Measurements from ENCODE around the gene TSPOAP1.

TSPOAP1 gene

DNA sequence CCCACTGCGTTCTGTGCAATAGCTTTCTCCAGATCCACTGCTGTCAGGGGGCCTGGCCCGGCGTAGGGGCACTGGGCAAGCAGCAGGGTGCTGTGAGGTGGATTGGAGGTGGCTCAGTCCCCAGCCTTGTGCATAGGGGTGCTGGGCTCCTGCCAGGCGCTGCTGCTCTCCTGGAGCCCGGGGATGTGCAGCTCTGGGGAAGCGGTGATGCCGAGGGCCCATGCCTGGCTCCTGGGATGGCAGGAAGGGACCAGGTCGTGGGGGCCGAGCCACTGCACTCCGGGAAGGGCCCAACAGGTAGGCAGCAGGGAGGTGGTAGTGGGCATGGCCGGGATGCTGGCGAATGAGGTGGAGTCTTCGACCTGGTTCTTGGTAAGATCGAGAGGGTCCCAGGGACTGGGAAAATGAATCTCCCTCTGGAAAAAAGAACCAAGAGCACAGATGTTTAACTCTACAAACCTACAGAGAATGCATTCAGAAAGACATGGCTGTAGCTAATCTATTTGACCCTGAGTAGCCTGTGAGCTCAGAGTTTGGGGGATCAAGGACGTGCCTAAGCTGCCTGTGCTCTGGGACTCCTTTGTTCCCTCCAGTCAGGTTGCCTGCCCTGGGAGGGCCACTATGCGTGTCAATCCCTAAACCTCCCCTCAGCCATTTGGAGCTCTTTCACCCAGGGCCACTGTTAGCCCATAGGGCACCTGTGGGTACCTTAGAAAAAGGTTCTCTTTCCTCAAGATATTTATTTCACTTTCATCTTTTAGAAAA is 30.0 kb upstream of the TSPOAP1 start:
- no peak overlapping the region for H3K4me3 ChIP-seq (ENCODE audit: low read depth, low read length)
- TF ChIP-seq, protein P1, sequence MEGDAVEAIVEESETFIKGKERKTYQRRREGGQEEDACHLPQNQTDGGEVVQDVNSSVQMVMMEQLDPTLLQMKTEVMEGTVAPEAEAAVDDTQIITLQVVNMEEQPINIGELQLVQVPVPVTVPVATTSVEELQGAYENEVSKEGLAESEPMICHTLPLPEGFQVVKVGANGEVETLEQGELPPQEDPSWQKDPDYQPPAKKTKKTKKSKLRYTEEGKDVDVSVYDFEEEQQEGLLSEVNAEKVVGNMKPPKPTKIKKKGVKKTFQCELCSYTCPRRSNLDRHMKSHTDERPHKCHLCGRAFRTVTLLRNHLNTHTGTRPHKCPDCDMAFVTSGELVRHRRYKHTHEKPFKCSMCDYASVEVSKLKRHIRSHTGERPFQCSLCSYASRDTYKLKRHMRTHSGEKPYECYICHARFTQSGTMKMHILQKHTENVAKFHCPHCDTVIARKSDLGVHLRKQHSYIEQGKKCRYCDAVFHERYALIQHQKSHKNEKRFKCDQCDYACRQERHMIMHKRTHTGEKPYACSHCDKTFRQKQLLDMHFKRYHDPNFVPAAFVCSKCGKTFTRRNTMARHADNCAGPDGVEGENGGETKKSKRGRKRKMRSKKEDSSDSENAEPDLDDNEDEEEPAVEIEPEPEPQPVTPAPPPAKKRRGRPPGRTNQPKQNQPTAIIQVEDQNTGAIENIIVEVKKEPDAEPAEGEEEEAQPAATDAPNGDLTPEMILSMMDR (IDR thresholded peaks at IDR 0.05; ENCODE audit: low read depth, low read length) = no peak

DNA sequence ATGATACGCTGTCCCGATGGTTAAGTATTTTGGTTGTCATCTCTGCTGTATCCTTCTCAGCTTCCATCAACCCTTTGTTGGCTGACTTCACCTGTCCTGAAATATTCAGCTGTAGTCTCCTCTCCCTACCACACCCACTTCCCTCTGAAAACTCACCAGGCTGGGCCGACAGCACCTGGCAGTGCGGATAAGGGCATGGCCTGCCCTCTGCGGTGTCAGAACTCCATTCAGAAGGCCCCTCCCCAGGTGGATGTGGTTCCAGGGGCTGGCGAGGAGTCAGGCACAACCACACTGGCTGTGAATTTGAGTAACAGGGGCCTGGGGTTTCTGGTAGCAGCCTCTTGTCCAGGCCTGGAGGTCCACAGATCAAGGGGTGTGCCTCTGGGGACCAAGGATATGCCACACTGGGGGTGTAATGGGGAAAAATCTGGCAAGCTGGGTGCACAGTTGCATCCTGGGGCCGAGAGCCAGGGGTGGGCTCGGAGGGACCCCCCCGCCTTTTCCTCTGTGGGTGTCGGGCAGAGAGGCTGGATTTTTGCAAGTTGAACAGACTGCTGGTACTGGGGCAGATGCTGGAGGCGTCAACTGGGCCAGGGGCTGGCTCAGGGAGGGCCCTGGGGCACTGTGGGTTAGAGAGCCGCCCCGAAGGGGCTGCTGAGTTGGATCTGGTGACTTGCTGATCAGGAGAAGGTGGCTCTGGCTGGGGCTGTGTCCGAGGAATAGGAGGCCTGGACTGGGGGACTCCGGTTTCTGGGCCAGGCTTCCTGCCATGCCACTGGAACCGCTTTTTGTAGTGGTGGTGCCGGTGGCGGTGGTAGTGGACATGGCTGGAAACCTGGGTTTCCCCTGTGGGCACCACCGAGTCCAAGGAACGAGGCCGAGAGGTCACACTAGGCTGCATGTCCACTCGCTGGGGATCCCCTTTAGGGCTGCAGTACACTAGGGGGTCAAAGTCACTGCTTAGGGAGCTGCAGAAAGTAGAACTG is 29.0 kb upstream of the TSPOAP1 start:
- no peak overlapping the region for H3K4me3 ChIP-seq (ENCODE audit: low read depth, low read length)
- TF ChIP-seq, protein P1 (IDR thresholded peaks at IDR 0.05; ENCODE audit: low read depth, low read length) = no peak

DNA sequence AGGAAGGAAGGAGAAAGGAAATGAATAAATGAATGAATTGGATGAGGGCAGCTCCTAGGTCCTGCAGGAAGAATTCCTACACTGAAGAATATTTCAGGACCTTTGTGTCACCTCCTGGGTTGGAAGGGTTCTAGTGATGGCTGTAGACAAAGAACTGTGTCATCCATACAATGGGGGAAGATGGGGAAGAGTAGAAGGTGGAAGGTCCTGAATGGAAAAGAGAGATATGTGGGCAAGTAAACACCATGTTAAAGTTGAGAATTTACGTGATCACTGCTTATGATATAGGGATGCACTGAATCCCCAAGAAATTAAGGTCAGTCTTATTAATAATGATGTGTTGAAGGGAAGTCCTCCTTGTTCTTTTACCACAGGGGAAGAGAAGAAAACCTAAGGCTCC is 27.6 kb upstream of the TSPOAP1 start:
- TF ChIP-seq, protein P1 (IDR thresholded peaks at IDR 0.05; ENCODE audit: low read depth, low read length) = no peak
- H3K4me3 ChIP-seq (ENCODE audit: low read depth, low read length) = no peak overlapping the region

DNA sequence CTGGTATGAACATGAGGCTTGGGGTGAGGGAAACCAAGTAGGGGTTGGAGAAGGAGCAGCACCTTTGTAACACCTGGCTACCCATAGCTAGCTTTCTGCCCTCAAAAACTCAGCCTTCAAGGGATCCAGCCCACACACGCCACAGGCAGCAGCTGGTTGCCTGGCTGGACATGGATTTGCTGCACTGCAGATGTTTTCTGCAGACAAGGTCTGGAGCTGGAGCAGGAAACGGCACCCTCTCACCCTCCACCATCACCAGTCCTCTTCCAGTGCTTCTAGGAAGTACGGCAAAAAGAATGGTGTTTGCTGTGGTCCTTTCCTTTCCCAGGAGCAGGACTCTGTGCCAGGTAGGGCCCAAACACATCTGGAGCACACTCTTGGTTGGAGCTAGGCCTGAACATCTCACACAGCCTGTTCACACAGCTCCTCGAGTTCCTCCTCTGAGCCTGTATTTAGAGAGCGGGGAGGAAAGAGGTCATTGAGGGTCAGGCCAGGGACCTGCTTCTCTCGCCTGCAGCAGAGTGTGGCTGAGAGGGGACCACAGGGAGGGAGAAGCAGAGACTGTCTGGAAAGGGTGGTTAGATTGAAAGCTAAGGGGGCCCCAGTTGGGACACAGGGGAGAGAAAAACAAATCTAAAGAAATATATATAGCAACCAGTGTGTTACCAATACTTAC is 26.1 kb upstream of the TSPOAP1 start:
- TF ChIP-seq, protein P1 (IDR thresholded peaks at IDR 0.05; ENCODE audit: low read depth, low read length) = no peak
- no peak overlapping the region for H3K4me3 ChIP-seq (ENCODE audit: low read depth, low read length)

DNA sequence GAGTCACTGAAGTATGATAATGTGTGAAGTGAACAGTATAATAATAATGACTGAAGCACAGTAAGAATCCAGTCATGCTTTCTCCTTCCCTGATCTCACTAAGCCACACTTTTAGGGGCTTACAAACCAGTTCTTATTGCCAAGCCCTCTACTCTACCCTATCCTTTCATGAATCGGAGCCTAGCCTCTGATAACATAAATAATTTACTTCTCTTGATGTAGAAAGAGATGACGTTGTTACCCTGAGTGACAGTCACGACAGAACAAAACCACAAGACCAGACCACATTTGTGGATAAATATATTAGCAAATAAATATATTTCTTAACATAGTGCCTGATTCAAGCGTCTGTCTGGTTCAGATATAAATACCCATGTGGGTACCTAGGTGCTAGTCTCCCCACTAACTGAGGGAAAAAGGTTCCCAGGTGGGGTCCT is 24.8 kb upstream of the TSPOAP1 start:
- H3K4me3 ChIP-seq (ENCODE audit: low read depth, low read length) = no peak overlapping the region; the same call in 1 of the 2 replicates
- TF ChIP-seq, protein P1 (IDR thresholded peaks at IDR 0.05; ENCODE audit: low read depth, low read length) = no peak

DNA sequence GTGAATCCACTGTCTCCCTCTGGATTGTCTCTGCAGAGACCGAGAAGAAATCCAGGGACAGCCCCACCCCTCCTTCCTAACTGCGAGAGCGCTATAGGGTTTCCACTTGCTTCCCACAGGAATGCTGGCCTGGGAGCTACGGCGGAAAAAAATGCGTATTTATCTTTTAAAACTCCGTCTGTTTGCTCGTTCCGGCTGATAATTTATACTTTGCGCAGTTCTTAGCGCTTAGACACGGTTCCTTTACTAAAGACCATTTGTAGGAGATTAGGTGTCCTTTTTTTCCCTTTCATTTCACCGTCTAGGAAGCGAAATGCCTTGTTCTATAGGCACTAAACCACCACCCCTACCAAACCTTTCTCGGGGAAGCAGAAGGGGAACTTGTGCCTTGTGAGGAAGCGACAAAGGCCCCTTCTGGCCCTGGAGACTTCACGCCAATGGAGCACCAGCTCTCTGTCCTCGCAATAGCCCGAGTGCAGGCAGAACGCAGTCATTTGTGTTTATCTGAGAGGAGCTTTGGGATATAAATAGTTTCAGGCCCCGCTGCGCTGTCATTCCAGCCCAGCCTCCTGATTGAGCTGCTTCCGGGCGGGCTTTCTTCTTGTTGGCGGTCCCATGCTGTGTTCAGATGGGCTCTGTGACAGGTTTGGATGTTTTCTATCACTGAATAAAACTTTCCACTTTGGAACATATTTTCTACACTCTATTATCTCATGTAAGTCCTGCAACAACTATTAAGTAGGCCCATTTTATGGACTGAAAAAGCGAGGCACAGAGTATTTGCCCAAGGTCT is 24.2 kb upstream of the TSPOAP1 start:
- H3K4me3 ChIP-seq (ENCODE audit: low read depth, low read length) = peak overlapping the region; percentile 95
- TF ChIP-seq, protein P1 (IDR thresholded peaks at IDR 0.05; ENCODE audit: low read depth, low read length) = no peak

Measured in WI38 (cell line).